ENCODE results near the gene PICK1.

PICK1 gene

DNA sequence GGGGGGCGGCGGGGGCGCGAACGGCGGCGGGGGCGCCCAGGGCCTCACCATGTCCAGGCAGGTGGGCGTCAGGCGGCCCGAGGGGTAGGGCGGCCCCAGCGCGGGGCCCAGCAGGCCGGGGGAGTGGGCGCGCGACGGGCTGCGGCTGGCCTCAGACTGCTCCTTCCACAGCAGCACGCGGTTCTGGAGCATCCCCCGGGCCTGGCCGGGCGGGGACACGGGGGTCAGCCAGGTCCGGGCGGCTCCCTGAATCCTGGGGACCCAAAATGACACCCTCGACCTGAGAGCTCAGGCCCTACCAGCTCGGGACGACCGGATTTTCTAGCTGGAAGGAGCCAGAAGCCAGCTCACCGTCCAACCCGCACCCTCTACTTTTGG is 32.3 kb downstream of the PICK1 start:
- no peak for DNase-seq (ENCODE audit: low spot score)

DNA sequence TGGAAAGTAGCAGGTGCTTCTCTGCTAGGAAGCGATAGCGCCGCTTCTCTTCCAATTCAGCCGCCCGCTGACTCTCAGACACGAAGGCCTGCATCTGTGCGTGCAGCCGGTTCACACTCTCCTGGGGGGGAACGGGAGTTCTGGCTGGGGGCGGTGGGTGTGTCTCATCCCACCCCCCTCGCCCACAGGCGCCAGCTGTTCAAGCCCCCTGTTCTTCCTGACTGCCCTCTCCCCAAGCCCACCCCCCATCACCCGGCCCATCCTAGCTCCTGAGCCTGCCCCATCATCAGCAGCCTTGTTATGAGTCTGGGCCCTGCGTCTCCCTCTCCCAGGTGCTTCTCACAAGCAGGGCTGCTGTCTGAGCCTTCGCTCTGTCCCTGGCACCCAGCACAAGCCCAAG is 39.9 kb downstream of the PICK1 start:
- DNase-seq (ENCODE audit: low spot score), result no peak

DNA sequence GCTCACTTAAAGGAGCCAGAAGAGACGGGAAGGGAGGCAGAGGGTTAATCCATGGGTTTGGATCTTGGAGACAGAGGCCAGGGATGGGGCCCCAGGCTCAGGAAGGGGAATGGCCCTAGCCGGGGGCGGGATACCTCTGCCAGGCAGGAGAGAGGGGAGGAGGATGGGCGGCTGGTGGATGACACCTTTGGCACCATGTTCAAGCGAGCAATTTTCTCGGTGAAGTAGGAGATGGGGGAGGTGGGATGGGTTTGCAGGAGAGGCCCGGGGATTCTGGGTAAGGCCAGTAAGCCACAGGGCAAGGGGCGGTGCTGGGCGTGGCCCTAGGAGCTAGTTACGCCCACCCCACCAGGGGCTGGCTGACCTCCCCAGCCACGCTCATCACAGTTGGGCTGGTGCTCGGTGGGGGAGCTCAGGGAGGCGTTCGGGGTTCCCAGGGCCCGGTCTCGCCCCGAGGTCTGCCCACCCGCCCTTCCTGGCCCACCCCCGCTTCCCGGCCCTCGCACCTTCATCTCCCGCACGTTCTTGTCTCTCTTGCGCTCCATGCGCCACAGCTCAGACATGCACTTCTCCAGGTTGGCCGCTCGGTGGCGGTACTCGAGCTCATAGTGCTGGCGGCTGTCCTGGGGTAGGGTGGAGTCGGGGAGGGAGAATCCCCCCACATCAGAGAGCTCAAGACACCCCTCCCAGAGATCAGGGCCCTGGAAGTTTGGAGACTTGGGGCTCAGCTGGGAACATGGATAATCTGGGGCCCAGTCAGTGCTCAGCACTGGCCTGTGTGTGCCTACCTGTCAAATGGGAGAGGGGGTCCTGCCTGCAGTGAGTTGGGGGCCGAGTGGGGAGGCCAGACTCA is 40.6 kb downstream of the PICK1 start:
- no peak for DNase-seq (ENCODE audit: low spot score)

DNA sequence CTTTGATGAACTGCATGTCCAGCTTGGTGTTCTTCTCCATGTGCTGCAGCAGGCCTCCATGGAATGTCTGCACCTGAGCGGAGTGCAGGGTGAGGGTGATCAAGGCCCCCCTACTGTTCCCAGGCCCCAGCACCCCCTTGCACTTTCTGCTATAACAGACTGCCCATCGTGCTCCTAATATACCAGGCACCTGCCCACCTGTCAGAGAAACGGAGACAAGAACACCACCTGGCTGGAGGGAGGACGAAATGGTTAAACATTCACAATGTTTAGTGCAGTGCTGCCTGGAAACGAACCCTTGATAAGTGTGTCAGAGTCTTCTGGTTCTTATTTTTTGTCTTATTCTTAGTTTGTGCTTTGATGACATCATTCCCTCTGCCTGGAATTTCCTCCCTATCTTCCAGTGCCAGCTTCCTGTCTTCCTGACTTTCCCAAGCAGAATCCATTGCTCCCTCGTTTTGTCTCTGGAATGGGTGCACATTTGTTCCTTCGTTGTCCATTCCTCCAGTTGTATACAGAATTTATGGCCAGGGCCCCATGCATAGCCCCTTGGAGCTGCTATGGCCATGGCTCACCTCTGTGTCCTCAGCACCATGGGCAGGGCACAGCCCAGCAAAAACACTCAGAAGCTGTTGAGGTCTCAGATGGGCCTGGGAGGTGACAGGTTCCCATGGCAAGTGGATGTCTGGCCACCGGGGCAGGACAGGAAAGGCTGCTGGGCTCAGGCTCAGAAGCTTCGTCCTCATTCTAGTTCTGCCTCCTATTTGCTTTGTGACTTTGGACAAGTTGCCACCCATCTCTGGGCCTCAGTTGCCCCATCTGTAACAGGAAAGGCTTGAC is 41.4 kb downstream of the PICK1 start:
- no peak for DNase-seq (ENCODE audit: low spot score)

DNA sequence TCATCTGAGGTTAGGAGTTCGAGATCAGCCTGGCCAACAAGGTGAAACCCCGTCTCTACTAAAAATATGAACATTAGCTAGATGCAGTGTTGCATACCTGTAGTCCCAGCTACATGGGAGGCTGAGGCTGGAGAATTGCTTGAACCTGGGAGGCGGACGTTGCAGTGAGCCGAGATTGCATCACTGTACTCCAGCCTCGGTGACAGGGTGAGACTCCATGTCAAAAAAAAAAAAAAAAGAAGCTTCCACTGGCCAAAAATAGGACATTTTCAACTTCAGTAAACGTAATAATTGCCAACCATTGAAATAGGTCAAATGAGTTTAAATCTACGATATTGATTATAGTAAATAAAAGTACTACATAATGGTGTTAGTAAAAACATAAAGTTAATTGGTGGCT is 46.4 kb downstream of the PICK1 start:
- no peak for DNase-seq (ENCODE audit: low spot score)

DNA sequence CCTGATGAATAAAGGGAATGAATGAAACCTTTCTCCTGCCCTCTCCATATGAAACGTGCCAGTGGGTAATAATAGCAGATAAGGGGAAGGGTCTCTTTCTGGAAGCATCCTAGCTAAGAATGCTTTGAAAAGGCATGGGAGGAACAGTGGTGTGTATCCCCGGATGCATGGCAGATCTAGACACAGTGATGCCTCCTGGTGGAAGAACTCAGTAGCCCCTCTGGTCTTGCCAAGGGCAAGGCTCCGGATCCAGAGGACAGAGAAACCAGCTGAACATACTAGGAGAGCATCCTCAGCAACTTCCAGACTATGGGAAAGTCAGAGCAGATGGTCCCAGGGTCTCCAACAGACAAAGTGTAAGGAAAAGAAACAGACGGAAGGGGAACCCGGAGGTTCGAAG is 46.9 kb downstream of the PICK1 start:
- no peak for DNase-seq (ENCODE audit: low spot score)

DNA sequence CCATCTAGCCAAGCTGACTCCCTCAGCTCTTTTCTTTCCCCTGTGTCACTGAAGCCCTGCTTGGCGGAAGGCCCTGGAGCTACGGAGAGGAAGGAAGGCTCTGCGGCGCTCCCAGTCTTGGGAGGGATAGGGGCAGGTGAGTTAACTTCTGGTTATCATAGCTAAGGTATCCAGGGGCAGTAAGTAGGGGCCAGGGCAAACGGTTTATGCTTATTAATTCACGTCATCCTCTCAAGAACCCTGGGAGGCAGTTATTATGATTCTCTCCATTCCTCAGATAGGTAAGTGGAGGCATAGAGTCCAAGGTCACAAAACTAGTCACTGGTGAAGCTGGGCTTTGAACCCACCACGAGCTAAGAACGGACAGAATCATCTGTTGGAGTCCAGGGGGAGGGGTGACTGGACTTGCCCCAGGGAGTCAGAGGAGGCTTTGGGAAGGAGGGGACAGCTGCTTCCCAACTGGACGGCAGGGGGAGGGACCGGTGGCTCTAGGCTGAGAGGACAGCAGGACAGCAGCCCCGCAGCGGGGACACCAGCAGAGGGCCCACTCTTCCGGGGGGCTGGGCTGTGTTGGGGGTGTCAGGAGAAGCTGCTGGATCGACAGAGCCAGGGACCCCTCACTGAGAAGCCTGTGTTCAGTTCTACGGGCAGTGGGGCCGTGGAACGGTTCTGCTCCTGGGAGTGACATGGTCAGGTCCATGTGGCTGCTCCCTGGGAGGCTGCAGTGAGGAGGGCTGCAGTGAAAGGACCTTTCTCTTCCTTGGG is 49.8 kb downstream of the PICK1 start:
- no peak for DNase-seq (ENCODE audit: low spot score)

DNA sequence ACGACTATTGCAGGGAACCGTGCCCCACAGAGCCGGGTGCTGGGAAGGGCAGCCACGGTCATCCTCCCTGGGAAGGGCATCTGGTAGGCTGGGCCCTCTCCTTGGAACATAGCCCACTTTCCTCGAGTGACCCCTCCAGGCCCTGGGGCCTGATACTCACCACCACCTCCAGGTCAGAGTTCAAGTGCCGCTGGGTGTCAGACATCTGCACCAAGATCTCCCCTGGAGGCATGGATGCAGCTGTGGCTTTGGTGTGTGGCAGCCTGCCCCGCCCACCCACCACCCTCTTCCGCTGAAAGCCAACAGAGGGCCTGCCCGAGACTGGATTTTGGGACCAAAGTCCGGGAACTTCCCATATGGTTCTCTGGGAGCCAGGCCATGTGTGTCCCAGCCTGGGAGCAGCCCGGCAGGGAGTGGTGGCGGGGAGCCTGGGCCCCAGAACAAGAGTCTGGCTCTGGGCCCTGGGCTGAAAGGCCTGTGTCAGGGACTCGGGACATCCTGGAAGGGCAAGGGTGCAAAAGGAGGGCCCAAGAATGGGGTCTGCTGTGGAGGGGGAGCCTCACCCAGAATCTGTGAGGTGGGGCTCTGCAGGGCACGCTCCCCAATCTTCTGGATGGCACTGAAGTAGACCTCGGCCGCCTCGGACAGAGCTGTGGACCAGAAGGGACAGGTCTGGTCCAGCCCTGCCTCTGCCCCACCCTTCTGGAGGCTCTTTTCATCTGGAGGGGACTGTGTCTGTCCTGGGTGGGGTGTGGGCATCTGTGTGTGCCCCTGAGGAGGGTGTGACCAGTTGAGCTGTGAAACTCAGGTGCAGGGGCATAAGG is 50.7 kb downstream of the PICK1 start:
- DNase-seq (ENCODE audit: low spot score), result peak; percentile 76

DNA sequence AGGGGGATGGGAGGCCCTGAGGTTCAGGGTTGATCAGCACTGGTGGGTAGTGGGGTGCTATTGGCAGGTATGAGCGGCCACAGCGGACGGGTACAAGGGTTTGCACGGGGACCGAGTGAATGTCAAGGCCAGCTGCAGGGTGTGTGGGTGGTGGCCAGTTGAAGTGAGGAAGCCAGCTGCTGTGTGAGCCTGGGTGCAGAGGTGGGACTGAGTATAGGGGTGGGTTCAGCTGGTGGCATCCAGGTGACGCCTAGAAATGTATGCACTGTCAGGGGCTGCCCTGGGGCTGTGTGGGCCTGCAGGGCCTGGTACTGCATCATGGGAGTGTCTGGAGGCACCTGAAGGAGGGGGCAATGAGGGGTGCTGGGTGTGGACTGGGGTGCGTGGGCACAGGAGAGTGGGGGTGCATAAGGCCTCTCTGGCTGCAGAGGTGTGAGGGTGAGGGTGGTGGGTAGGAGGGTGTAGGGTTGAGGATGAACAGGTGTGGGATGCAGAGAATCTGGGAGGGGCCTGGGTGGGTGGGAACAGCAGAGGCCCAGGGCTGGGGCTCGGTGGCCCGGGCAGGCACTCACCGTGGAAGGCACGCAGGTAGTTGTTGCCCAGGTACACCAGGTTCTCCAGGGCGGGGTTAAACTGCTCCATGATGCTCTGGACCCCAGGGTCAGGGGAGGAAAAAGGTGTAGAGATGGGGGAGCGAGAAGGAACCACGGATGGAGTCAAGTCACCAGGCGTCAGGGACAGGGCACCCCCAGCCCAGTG is 51.5 kb downstream of the PICK1 start:
- peak; percentile 54 for DNase-seq (ENCODE audit: low spot score)

DNA sequence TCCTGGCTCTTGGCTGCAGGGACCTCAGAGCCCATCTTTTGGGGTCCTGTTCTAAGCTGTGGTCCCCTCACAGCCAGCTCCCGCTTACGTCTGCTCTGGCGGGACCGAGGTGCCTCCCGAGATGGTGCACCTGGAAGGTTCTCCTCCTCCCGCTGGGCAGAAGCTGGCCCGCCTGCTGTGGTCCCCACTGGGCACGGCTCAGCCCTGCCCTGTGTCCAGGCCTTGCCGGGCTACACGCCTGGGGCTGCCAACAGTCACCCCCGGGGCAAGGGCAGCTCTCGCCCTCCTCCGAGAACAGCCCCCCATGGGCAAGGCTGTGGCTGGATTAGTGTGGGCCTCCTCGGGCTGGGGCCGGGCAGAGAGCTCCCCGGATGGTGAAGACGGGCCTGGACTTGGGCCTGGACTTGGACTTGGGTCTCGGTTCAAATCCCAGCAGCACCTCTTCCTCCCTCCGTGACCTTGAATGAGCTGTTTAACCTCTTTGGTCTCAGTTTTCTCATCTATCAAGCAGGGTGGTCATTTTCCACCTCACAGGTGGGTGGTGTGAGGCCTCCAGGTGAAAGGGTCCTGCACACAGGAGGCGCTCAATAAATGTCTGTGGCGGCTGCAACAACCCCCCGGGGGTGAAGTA is 52.3 kb downstream of the PICK1 start:
- DNase-seq (ENCODE audit: low spot score), result peak; percentile 20

DNA sequence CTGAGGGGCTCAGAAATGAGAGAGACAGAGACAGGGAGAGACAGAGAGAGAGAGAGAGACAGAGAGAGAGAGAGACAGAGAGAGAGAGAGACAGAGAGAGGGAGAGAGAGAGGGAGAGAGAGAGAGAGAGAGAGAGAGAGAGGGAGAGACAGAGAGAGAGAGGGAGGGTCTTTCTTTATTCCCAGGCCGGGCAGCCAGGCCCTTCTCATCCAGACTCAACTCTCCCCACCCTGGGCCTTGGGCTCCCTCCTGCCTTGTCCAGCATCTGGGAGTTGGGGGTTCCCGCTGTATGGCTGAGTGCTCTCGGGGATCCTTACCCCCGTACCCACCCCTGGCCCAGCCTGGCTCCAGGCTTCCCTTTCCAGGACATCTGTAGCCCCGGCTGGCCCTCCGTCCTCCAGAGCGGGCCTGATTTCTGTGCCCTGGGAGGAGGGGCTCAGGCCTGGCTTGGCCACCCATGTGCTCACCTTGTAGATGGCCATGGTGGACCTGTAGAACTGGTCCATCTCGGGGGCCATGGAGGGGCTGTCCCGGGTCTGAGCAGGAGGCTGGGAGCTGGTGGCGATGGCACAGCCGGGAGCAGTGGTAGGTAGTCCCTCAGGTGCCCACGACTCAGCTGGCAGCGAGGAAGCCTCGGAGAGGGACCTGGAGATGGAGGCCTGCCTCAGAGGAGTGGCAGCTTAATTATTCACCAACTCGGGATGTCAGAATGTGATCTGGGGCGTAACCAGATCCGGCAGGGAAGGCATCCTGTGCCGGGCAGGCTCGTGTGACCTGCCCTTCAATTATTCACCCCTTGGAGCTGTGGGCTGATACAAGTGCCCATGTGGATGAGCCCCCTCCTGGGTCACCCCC is 53.0 kb downstream of the PICK1 start, which contains the start of gene BAIAP2L2:
TSS of gene BAIAP2L2 (minus strand) at position 677 of the 855 bp plus-strand sequence. CDS start at position 518, 159 bp downstream.
- DNase-seq (ENCODE audit: low spot score), result peak; percentile 84

DNA sequence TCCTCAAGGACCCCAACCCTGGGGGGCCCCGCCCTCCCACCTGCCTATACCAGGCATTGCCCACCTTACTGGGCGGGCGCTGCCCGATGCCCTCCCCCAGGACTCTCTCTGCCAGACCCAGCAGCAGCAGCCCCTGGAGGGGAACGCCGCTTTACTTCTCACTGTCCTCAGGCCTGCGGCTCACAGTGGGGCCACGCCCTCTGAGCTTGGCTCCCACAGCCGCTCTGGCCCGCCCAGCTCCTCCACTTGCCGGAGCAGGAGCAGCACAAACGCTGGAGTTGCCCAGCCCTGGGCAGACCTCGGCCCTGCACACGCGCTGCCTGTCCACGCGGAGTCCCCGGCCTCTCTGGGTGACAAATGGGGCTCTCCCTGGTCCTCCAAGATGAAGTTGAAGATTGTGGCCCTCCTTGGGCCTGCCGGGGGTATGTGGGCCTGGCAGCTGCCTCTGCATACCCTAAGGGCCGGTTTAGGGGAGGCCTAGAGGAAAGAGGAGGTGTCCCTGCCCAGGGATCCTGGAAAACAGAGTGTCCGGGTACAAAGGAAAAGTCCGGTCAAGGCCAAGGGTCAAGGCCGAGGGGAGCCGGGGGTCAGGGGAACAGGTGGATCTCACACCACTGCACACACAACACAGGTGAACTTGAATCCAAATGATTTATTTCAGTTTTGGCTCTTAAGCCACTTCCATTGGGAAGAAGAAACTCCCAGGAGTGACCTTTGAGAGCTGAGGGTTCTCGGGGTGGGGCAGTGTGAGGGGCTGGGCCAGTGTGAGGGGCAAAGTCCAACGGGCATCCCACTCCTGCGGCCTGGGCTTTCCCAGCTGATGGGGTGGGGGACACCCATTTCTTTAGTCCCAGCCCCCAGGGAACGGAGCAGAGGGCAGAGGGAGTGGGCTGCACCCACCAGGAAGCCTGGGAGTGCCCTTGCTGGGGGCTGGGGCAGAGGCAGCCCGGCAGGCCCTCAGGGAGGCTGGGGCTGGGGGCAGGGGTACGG is 54.0 kb downstream of the PICK1 start:
- peak; percentile 76 for DNase-seq (ENCODE audit: low spot score)

DNA sequence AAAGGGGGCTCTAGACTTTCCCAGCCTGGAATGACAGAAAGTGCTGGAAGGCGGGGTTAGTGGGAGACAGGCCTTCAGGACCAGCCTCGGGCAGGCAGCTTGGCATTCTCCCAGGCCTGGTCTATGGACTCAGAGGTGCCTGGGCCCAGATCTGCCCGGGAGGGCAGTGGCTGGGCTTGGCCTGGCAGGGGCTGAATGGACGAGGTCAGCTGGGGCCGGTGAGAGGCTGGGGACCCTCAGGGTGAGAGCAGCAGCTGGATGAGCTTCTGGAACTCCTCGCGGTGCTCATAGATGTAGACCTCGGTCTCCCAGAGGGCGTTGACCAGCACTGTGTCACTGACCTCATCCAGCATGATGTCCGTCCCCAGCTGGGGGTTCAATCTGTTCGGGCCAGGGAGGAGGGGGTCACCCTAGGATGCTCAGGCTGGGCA is 54.7 kb downstream of the PICK1 start:
- DNase-seq (ENCODE audit: low spot score), result no peak

DNA sequence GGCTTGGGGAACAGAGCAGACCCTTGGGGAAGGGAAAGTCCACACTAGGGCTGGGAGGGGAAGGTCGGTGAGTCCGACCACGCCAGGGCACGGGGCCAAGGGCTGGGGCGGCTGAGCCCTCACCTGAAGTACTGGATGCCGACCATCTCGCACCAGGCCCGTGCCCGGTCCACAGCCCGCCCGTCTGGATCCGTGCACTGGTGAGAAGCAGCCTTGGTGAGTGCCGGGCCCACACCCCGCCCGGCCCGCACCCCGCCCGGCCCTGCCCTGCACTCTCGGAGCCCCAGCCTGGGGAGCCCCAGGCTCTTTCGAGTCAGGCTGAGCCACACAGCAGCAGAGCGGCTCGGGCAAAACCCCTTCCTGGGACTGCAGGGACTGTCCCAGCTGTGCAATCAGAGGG is 55.2 kb downstream of the PICK1 start:
- no peak for DNase-seq (ENCODE audit: low spot score)

DNA sequence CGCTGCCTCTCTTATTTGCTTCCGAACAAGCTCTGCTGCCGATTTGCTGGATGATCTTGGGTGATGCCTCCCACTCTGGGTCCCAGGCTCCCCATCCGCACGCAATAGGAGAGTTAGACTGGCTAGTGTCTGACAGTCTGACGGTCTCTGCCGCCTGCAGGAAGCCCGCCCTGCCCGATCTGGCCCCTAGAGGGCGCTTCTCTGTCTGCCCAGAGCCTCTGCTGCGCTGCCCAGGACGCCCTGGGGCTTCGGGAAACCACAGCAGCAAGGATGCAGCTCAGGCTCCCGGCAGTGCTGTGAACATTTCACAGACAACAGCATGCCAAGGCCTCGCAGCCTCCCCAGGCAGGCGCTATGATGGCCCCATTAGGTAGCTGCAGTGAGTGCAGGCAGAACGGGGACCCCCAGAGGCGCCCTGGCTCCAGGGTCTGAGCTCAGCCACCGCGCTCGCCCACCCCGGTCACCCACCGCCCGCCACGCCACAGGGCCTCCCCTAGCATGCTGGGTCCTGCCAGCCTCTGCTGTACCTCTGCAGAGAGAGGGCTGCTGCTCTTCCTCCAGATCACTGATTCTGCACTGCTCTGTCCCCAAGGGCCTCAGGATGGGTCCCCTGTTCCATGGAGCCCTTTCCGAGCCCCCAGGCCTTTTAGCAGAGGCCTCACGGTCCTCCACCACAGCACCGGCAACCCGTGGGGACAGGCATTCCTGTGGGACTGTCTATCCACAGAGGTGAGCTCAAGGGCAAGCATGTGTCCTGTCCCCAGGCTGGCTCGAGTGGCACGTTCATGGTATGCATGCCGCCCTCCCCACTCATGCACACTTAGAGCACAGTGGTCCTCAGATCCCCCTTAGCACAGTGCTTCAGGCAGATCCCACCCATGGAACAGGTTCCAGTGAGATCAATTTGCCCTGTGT is 57.5 kb downstream of the PICK1 start:
- peak; percentile 66 for DNase-seq (ENCODE audit: low spot score)

DNA sequence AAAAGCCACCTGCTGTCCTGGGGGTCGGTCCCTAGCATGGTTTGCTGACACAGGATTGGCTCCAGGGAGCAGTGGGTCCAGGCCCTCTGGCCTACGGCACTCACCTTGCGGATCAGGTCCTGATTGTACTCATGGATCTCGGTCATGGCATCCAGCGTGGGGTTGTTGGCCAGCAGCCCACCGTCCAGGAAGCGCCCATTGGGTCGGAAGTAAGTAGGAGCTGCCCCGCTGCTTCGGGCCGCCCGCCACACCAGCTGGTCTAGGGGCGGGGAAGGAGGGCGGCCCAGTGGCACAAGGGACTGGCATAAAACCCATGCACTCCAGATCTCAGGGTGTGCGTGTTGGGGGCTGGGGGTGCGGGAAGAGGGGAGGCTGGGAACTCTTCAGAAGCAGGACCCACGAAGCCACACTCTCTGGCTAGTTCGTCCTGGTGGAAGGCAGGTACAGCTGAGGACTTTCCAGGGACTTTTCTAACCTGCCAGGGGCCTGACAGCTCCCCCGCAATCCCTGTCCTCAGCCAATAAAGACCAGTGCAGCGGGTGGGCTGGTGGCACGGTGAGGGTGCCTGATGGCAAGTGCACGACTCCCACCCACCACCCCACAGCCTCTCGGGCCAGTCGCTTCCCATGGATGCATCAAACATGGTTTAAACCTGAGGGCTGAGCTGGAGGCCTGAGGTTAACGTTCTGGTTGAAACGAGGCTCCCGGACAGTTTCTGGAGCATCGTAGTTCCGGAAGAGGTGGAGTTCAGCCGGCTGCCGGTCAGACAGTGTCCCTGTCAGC is 58.4 kb downstream of the PICK1 start:
- DNase-seq (ENCODE audit: low spot score), result no peak

Measured in SW480 (cell line).